ENCODE measurements around the gene HSPB1.

The HSPB1 gene

DNA sequence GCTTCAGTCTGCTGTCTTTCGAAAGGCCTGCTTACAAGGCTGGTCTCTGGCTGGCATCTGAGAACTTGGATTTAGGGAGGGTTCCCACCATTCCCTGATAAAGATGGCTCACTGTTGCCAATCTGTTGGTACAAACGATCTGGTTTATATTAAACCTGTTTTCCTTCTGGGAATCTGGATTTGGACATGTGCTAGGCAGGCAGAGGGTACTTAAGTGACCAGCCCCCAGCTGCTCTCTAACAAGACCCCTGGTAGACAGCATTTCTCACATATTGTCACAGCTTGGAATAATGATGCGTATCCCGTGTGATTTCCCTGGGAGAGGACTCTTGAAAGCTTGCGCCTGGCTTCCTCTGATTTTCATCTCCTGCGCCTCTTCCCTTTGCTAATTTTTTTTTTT lies 34.7 kb downstream of the HSPB1 start:
- DNase-seq, result no peak

- DNase-seq, result no peak
These were observed 36.0 kb downstream of the HSPB1 start for GRCh38 chr7:76338298-76339084.

DNA sequence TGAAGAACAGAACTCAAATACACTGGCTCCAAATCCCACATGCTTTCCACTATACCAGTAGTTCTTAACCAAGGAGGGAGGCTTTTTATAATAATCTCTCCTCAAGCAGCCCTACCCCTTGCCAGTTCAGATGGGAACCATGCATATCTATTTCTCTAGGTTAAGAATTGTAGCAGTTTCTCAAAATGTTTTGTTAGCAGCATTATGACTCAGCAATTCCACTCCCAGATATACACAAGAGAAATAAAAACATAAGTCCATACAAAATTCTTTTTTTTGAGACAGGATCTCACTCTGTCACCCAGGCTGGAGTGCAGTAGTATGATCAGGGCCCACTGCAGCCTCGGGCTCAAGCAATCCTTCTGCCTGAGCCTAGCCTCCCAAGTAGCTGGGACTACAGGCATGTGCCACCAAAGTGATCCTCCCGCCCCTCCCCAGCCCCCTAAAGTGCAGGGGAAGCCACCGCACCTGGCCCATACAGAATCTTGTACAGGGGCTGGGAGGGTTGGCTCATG lies 38.2 kb downstream of the HSPB1 start:
- DNase-seq, result no peak

DNA sequence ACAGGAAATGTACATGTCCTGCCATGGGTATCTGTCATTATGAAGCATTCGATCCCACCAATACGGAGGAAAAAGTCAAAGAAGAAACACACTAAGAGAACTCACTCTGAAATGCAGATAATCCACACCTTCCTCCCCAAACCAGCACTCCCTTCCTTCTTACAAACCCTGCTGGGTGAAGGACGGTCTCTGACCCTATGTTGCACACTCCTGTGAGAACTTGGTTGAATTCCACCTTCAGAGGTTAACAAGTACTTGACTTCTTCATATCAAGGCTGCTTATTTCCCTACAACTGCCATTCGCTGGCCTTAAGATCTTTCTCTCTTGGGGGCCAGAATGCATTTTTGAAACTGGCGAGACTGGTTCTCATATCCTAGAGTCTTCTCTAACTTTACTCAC lies 39.7 kb downstream of the HSPB1 start:
- no peak for DNase-seq

- DNase-seq, result no peak
These were observed 40.9 kb downstream of the HSPB1 start for GRCh38 chr7:76343294-76343930.

GRCh38 chr7:76343931-76344321 lies 41.5 kb downstream of the HSPB1 start:
- no peak for DNase-seq

DNA sequence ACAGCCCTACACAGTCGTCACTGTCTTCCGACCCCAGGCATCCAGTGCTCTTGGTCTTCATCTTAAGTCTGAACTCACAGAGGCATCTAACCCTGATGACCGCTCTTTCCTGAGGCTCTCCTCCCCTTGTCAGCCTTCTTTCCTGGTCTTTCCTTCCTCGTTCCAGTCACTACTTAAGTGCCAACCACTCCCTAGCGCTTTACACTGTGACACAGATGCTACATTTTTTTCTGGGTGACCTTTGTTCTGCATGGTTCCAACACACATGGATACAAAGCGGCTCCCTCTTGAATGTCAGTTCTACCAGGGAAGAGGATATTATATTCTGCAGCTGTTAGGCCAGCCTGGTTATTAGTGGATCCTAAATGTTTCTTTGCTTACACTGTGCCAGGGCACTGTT lies 43.6 kb downstream of the HSPB1 start:
- DNase-seq, result no peak

GRCh38 chr7:76346778-76347177 lies 44.3 kb downstream of the HSPB1 start:
- DNase-seq, result no peak

DNA sequence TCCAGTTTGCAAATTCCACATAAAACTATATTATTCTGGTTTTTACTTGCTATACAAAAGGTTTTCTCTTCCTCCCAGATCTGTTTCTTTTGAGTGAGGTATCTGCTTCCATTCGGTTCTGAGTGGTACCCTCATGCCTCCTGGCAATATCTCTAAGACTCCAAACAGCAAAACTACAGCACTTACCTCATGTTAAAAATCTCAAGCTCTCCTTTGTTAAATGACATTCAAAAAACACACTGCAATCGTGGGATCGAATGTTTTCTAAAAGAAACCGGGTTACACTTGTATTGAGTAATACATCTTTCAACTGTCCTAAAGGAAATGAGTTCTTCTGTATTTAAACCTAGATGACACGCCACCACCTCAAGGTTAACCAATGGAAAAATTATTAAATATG lies 45.2 kb downstream of the HSPB1 start:
- DNase-seq, result no peak

DNA sequence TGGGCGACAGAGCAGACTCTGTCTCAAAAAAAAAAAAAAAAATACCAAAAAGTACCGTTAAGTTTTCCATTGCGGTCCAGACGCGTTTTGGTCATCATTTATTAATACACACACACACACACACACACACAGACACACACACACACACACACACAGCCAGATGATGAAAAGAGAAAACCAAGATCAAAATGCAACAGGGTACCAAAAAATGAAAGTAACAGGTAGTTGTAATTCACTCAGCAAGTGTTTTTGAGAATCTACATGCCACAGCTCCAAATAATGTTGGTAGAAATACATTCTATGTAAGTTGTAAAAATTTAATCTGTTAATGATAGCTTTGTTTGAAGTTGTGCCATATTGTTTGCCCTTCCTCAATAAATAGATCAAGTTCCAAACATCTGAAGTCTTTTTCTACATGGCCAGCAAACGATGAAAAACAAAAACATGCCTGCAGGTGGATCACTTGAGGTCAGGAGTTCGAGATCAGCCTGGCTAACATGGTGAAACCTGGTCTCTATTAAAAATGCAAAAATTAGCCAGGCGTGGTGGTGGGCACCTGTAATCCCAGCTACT lies 46.9 kb downstream of the HSPB1 start:
- no peak for DNase-seq

DNA sequence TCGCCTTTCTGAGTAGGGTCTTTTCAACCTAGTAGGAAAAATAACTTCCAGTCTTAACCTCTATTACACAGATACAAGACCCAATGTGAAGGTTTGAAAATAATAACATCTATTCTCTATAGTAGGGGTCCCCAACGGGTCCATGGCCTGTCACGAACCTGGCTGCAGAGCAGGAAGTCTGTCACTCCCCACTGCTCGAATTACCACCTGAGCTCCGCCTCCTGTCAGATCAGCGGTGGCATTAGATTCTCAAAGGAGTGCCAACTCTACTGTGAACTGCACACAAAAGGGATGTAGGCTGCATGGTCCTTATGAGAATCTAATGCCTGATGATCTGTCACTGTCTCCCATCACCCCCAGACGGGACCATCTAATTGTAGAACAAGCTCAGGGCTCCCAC lies 48.9 kb downstream of the HSPB1 start:
- DNase-seq, result no peak

- no peak for DNase-seq
These were observed 49.7 kb downstream of the HSPB1 start for GRCh38 chr7:76352193-76352592.

DNA sequence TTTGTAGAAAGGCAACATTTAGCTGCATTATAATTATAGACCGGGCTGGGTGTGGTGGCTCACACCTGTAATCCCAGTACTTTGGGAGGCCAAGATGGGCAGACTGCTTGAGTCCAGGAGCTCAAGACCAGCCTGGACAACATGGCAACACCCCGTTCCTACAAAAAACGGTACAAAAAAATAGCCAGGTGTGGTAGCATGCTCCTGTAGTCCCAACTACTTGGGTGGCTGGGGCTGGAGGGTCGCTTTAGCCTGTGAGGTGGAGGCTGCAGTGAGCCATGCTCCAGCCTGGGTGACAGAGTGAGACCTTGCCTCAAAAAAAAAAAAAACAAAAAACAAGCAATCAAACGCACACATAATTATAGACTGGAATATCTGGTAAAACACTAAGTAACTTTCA lies 51.3 kb downstream of the HSPB1 start:
- no peak for DNase-seq

All from NCI-H748 treated with DMSO at 0.1 percent for 48 hours (cell line).